Loucy (cell line): ENCODE measurements around the gene ACTL8.

ENCODE experiments used
- H2AFZ ChIP-seq: fragments of 200-600 bp; sonication (generic); 2 replicates; pipeline ENCODE4 v1.6.0; 2016; ENCODE audit warnings: antibody characterized with exemption, mild to moderate bottlenecking, low read length, moderate library complexity
- H3F3A ChIP-seq: fragments of 200-600 bp; 2 replicates; pipeline ENCODE4 v1.6.0; 2016; ENCODE audit warnings: antibody characterized with exemption, low read depth, mild to moderate bottlenecking
- H3K27me3 ChIP-seq: fragments of 200-600 bp; sonication (generic); 2 replicates; pipeline ENCODE4 v1.6.1; 2014; ENCODE audit warnings: low read length, mild to moderate bottlenecking; ENCODE audit not compliant: insufficient read depth, poor library complexity, severe bottlenecking
- H3K36me3 ChIP-seq: fragments of 200-600 bp; sonication (generic); 2 replicates; pipeline ENCODE4 v1.6.1; 2016; ENCODE audit warnings: low read length; ENCODE audit not compliant: insufficient read depth
- H3K4me1 ChIP-seq: fragments of 200-600 bp; sonication (generic); 2 replicates; pipeline ENCODE4 v1.5.1; 2014; ENCODE audit warnings: low read length, mild to moderate bottlenecking; ENCODE audit not compliant: insufficient read depth, poor library complexity, severe bottlenecking
- H3K4me2 ChIP-seq: fragments of 200-600 bp; sonication (generic); 2 replicates; pipeline ENCODE4 v1.6.0; 2014; ENCODE audit warnings: antibody characterized with exemption, low read length, low read depth, mild to moderate bottlenecking; ENCODE audit not compliant: poor library complexity, severe bottlenecking
- H3K4me3 ChIP-seq: fragments of 200-600 bp; sonication (generic); 2 replicates; pipeline ENCODE4 v1.5.1; 2014; ENCODE audit warnings: low read length, mild to moderate bottlenecking, mixed read lengths; ENCODE audit not compliant: poor library complexity, severe bottlenecking
- H3K79me2 ChIP-seq: fragments of 200-600 bp; sonication (generic); 2 replicates; pipeline ENCODE4 v1.6.1; 2014; ENCODE audit warnings: low read length; ENCODE audit not compliant: insufficient read depth
- H3K9ac ChIP-seq: fragments of 200-600 bp; sonication (generic); 2 replicates; pipeline ENCODE4 v1.6.0; 2014; ENCODE audit warnings: mild to moderate bottlenecking, low read depth, low read length, moderate library complexity; ENCODE audit not compliant: poor library complexity, severe bottlenecking
- H3K9me2 ChIP-seq: fragments of 200-600 bp; sonication (generic); replicated peaks from 2 replicates; pipeline ENCODE4 v1.6.1; 2016; ENCODE audit warnings: low read depth, low read length, mixed read lengths
- H3K9me3 ChIP-seq: fragments of 200-600 bp; sonication (generic); 2 replicates; pipeline ENCODE4 v1.6.1; 2014; ENCODE audit warnings: mild to moderate bottlenecking, antibody characterized with exemption, low read length, low read depth; ENCODE audit not compliant: insufficient read depth
- H4K20me1 ChIP-seq: fragments of 200-600 bp; sonication (generic); 2 replicates; pipeline ENCODE4 v1.6.0; 2014; ENCODE audit warnings: antibody characterized with exemption, low read length, mild to moderate bottlenecking; ENCODE audit not compliant: insufficient read depth, poor library complexity, severe bottlenecking
- CTCF ChIP-seq: fragments of 200-600 bp; sonication (generic); conservative IDR thresholded peaks from 2 replicates; pipeline ENCODE4 v1.5.1; 2014; ENCODE audit warnings: mild to moderate bottlenecking, antibody characterized with exemption, low read length
- EZH2phosphoT487 ChIP-seq: fragments of 200-600 bp; IDR thresholded peaks from 2 replicates; pipeline ENCODE4 v1.6.1; 2018; ENCODE audit warnings: antibody characterized with exemption, mild to moderate bottlenecking, moderate library complexity, borderline replicate concordance

Gene ACTL8

DNA sequence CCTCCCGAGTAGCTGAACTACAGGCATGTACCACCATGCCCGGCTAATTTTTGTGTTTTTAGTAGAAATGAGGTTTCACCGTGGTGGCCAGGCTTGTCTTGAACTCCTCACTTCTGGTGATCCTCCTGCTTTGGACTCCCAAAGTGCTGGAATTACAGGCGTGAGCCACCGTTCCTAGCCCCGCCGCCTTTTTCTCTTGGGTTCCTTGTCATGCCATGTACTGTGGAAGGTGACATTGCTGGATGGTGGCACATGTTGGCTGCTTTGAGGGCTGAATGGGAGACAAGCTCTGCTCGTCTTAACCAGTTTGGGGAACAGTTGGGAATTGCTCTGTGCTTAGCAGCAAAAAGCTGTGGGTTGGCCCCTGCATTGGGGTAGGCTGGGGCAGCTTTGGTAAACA is 22.7 kb downstream of the ACTL8 start:
- Histone ChIP-seq H3K9ac (no peak overlapping the region), H2AFZ (no peak overlapping the region), H3K4me2 (no peak overlapping the region), H3K4me3 (no peak overlapping the region), H3K79me2 (no peaks in the 10 kb centered on the region), H3K4me1 (no peaks in the 10 kb centered on the region), H3F3A (no peaks in the 10 kb centered on the region), H3K9me3 (no peaks in the 10 kb centered on the region), H3K9me2 (no peaks in the 10 kb centered on the region), H4K20me1 (no peaks in the 10 kb centered on the region), H3K36me3 (no peaks in the 10 kb centered on the region), H3K27me3 (no peaks in the 10 kb centered on the region)
- no peak for TF ChIP-seq EZH2phosphoT487
- no peak for TF ChIP-seq CTCF

GRCh38 chr1:17780916-17781315 is 25.8 kb downstream of the ACTL8 start:
- Histone ChIP-seq H3K9ac (no peak overlapping the region), H3K27me3 (no peaks in the 10 kb centered on the region), H3K36me3 (no peaks in the 10 kb centered on the region), H3K9me2 (no peaks in the 10 kb centered on the region), H3K4me2 (no peak overlapping the region), H3K9me3 (no peaks in the 10 kb centered on the region; the same call in 1 of the 2 replicates), H3K79me2 (no peaks in the 10 kb centered on the region), H3K4me3 (no peak overlapping the region), H3K4me1 (no peaks in the 10 kb centered on the region), H3F3A (no peaks in the 10 kb centered on the region), H2AFZ (no peak overlapping the region), H4K20me1 (no peaks in the 10 kb centered on the region)
- no peak for TF ChIP-seq EZH2phosphoT487
- TF ChIP-seq CTCF: no peak

GRCh38 chr1:17789926-17790325 is 34.8 kb downstream of the ACTL8 start:
- Histone ChIP-seq H3F3A (no peaks in the 10 kb centered on the region), H3K9me3 (peaks cover 2% of the 10 kb centered on the region; the same call in 1 of the 2 replicates), H3K4me3 (no peak overlapping the region), H3K36me3 (no peaks in the 10 kb centered on the region), H3K4me1 (no peaks in the 10 kb centered on the region), H3K4me2 (no peak overlapping the region), H3K9me2 (no peaks in the 10 kb centered on the region), H3K9ac (no peak overlapping the region), H2AFZ (no peak overlapping the region), H3K79me2 (no peaks in the 10 kb centered on the region), H4K20me1 (no peaks in the 10 kb centered on the region), H3K27me3 (no peaks in the 10 kb centered on the region)
- TF ChIP-seq EZH2phosphoT487 (no peak), CTCF (no peak)
